Fibroblast of villous mesenchyme (primary cell): ENCODE data around the gene XIRP1. TPM values are rescaled to one million over a fixed set of nuclear protein-coding genes. Genes with fewer than 3 reads are reported as not detected.

ENCODE experiments used
- DNase-seq: peaks from one replicate; pipeline ENCODE4 v3.0.0-alpha.2; 2010; ENCODE audit warnings: low read depth
- H3K4me3 ChIP-seq: 2 replicates; pipeline ENCODE4 v1.5.1; 2011; ENCODE audit warnings: low read depth, mild to moderate bottlenecking, low read length
- CTCF ChIP-seq: IDR thresholded peaks from 2 replicates; pipeline ENCODE4 v1.5.1; 2012; ENCODE audit warnings: low read depth, mild to moderate bottlenecking, low read length; ENCODE audit not compliant: insufficient read depth
- total RNA-seq: library from RNA; depleted of rRNA; stranded (reverse); fragments of >200 nt; gene quantifications from 2 replicates; pipeline ENCODE4 v1.2.3, GENCODE V29; 2012

The XIRP1 gene
- total RNA-seq, 1 donor: not detected

GRCh38 chr3:39181408-39182335 is 10.7 kb downstream of the XIRP1 start:
- TF ChIP-seq CTCF: no peak
- no peak for DNase-seq
- no peak overlapping the region for H3K4me3 ChIP-seq

GRCh38 chr3:39180546-39181346 is 11.6 kb downstream of the XIRP1 start:
- H3K4me3 ChIP-seq: peak overlapping the region; percentile 54
- peak; percentile 26 for TF ChIP-seq CTCF
- peak; percentile 85 for DNase-seq

- TF ChIP-seq CTCF: no peak
- no peak for DNase-seq
- peak overlapping the region; percentile 54 for H3K4me3 ChIP-seq
Observed at GRCh38 chr3:39180183-39180545, 12.2 kb downstream of the XIRP1 start.

GRCh38 chr3:39178553-39178952 is 13.8 kb downstream of the XIRP1 start:
- H3K4me3 ChIP-seq: peak overlapping the region; percentile 51
- peak; percentile 65 for DNase-seq
- TF ChIP-seq CTCF: no peak

- peak; percentile 98 for DNase-seq
- TF ChIP-seq CTCF: no peak
- H3K4me3 ChIP-seq: peak overlapping the region; percentile 51
Observed at GRCh38 chr3:39177708-39178332, 14.6 kb downstream of the XIRP1 start.

GRCh38 chr3:39176025-39176714 is 16.2 kb downstream of the XIRP1 start:
- H3K4me3 ChIP-seq: no peak overlapping the region
- TF ChIP-seq CTCF: no peak
- DNase-seq: no peak
